Activated CD4-positive, alpha-beta memory T cell treated with anti-CD3 and anti-CD28 coated beads, Interleukin-2, amount 10 ng/mL, durations not matched to agents 7 days and 5 days (primary cell): ENCODE measurements around the gene NAALADL2. TPM values are rescaled to one million over a fixed set of nuclear protein-coding genes. Genes with fewer than 3 reads are reported as not detected.

ENCODE experiments used
- CTCF ChIA-PET: fragments of 350-600 bp; sonication (Branson Sonifier 250); formaldehyde crosslinking; loops from one replicate; lab custom pipeline; 2021; ENCODE audit warnings: antibody characterized with exemption, inconsistent platforms; lab: Charles Lee
- POLR2A ChIA-PET: fragments of 350-600 bp; sonication (Branson Sonifier 250); formaldehyde crosslinking; loops from one replicate; lab custom pipeline; 2021; ENCODE audit warnings: antibody characterized with exemption; lab: Charles Lee
- DNase-seq: peaks from one replicate; pipeline ENCODE4 v3.0.0-alpha.2; 2020
- H3K27ac Mint-ChIP-seq: one replicate; pipeline ENCODE4 v1.8.0; 2021; ENCODE audit warnings: mild to moderate bottlenecking, mixed read lengths
- H3K27me3 Mint-ChIP-seq: one replicate; pipeline ENCODE4 v1.8.0; 2021; ENCODE audit warnings: mixed read lengths
- H3K36me3 Mint-ChIP-seq: one replicate; pipeline ENCODE4 v1.8.0; 2021; ENCODE audit warnings: low read depth, mixed read lengths
- H3K4me1 Mint-ChIP-seq: one replicate; pipeline ENCODE4 v1.8.0; 2021; ENCODE audit warnings: mixed read lengths
- H3K4me3 Mint-ChIP-seq: one replicate; pipeline ENCODE4 v1.8.0; 2021; ENCODE audit warnings: mild to moderate bottlenecking, mixed read lengths
- H3K9me3 Mint-ChIP-seq: one replicate; pipeline ENCODE4 v1.8.0; 2021; ENCODE audit warnings: mixed read lengths
- total RNA-seq, 2 experiments: library from RNA; stranded (reverse); gene quantifications; one replicate each; pipeline ENCODE4 v1.2.3, GENCODE V29; 2021

The NAALADL2 gene
- total RNA-seq, 2 experiments from 2014 or later = not detected

DNA sequence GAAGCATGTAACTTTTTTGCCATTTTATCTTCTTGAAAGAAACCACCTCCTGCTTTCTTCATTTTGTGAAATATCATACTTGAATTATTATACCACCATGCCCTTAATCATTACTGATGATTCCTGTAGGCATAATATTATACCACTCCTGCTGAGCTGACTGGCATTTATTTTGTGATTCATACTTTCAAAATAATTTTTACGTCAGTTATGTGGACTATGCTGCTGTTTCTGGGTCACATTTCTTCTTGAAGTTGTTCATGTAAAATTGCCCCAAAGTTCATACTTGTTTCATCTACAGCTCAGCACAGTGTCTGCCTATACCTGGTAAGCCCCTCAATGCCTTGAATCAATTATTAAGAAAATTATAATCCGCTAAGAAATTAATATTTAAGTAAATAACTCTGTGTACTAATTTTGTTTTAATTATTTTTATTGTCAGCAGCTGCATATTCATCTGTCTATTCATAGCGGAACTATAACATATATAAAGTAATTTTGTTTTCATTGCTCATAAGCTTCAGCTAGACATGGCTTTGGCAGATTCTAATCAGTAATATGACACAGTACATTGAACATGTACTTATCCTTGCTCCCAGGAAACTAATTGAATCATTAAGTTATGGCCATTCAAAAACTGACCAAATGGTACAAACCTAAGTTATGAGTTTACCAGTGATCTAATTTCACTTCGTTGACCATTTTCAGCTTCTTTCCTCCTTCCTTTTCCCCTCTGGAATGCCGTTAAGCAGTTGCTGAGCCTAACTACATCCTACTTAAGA lies 160.0 kb downstream of the NAALADL2 start:
- Mint-ChIP-seq H3K4me1 (no peaks in the 10 kb centered on the region), H3K27ac (no peak overlapping the region), H3K36me3 (no peaks in the 10 kb centered on the region), H3K4me3 (no peak overlapping the region), H3K27me3 (no peaks in the 10 kb centered on the region), H3K9me3 (no peaks in the 10 kb centered on the region)
- ChIA-PET POLR2A (no interaction called here), CTCF (no interaction called here)
- DNase-seq = no peak

DNA sequence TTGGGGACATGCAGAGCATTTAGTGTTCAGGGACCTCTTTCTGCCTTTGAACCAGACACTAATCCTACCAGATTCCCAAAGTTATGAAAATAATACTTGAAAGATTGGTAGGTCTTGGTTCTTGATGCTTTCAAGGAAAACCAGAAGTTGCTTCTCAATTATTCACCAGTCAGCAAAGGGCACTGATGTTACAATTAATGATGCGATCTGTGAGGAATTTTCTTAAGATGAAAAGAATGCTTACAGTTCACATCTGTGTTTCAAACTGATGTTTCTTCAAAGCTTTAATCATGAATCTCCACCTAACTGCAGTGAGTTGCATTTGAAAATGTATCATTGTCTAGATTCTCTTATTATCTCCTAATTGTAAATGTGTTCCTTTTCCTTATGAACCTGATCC lies 161.0 kb downstream of the NAALADL2 start:
- Mint-ChIP-seq H3K4me3 (no peak overlapping the region), H3K4me1 (no peaks in the 10 kb centered on the region), H3K27ac (no peak overlapping the region), H3K27me3 (no peaks in the 10 kb centered on the region), H3K36me3 (no peaks in the 10 kb centered on the region), H3K9me3 (no peaks in the 10 kb centered on the region)
- ChIA-PET CTCF (no interaction called here), POLR2A (no interaction called here)
- DNase-seq = no peak

DNA sequence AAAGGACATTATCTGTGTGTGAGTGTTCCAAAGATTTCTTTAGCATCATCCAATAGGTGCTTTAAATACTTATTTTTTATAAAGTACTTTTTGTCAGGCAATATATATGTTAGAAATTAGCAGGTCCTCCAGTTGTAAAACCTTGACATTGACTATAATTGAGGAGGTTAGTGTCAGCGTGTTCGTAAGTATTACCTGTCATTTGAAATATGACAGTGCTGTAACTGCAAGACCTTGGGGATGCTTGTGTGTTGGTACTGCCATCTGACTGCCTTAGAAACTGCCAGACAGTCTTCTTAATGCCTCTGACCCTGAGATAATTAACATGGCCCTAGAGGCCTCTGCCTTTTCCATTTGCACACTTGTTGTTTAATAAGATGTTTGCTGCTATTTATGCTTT lies 170.7 kb downstream of the NAALADL2 start:
- no peak overlapping the region for H3K4me3 Mint-ChIP-seq
- H3K36me3 Mint-ChIP-seq = no peaks in the 10 kb centered on the region
- H3K27ac Mint-ChIP-seq = no peak overlapping the region
- CTCF ChIA-PET = no interaction called here
- no peak for DNase-seq
- POLR2A ChIA-PET = no interaction called here
- no peaks in the 10 kb centered on the region for H3K27me3 Mint-ChIP-seq
- no peaks in the 10 kb centered on the region for H3K4me1 Mint-ChIP-seq
- peaks cover 3% of the 10 kb centered on the region for H3K9me3 Mint-ChIP-seq

DNA sequence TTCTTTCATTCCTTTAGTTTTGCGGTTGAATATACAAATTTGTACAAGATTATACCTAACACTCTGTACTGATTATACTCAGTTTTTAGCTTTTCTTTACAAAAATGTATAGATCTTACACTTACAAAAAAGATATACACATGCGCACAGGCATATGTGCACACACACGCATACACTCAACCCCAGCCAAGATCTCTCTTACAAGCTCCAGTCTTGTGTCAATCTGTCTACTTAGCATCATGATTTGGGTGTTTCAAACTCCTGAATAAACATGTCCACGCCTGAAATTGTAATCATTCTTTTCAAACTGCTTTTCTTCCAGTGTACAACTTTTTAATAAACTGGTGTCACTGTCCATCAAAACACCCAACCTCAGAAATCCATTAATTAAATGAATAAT lies 180.7 kb downstream of the NAALADL2 start:
- H3K9me3 Mint-ChIP-seq = peaks cover 2% of the 10 kb centered on the region
- H3K4me1 Mint-ChIP-seq = no peaks in the 10 kb centered on the region
- no peak overlapping the region for H3K27ac Mint-ChIP-seq
- no peak overlapping the region for H3K4me3 Mint-ChIP-seq
- H3K36me3 Mint-ChIP-seq = no peaks in the 10 kb centered on the region
- ChIA-PET POLR2A (no interaction called here), CTCF (no interaction called here)
- no peak for DNase-seq
- H3K27me3 Mint-ChIP-seq = no peaks in the 10 kb centered on the region

DNA sequence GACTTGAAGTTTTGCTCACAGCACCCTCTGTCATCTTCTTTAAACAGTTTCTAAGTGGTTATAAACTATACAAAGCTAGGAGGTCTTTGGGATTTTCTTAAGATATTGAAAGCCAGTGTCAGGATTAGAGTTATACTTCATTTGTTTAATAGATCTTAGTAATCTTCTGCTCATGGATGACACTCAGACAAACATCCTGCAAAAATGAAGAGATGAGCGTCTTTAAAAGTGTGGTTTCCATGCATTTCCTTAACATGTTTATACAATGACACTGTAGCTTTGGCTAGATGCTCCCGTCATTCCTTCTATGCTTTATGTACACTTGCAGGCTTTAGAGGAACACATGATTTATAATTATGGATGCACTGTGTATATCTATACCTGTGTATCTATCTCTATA lies 182.2 kb downstream of the NAALADL2 start:
- H3K4me3 Mint-ChIP-seq = no peak overlapping the region
- no peaks in the 10 kb centered on the region for H3K27me3 Mint-ChIP-seq
- CTCF ChIA-PET = no interaction called here
- POLR2A ChIA-PET = no interaction called here
- H3K9me3 Mint-ChIP-seq = peaks cover 3% of the 10 kb centered on the region
- H3K4me1 Mint-ChIP-seq = no peaks in the 10 kb centered on the region
- no peak overlapping the region for H3K27ac Mint-ChIP-seq
- H3K36me3 Mint-ChIP-seq = no peaks in the 10 kb centered on the region
- DNase-seq = no peak

DNA sequence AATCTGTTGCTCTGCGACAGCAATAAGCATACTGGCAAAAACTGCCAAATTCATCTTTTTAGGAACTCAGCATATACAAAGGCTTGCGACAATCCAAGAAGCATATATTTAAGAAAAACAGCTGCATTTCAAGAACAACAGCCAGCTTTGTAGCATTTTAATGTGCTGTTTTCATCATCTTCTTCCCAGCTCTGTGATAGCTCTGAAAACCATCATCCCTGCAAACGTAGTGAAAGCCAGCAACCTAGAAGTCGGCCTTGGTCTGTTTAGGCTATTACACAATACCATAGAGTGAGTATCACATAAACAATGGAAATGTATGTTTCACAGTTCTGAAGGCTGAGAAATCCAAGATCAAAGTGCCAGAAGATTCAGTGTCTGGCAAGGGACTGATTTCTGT lies 187.5 kb downstream of the NAALADL2 start:
- no peak for DNase-seq
- H3K4me1 Mint-ChIP-seq = no peaks in the 10 kb centered on the region
- ChIA-PET CTCF (no interaction called here), POLR2A (no interaction called here)
- no peaks in the 10 kb centered on the region for H3K36me3 Mint-ChIP-seq
- no peaks in the 10 kb centered on the region for H3K27me3 Mint-ChIP-seq
- H3K4me3 Mint-ChIP-seq = no peak overlapping the region
- peaks cover 7% of the 10 kb centered on the region for H3K9me3 Mint-ChIP-seq
- H3K27ac Mint-ChIP-seq = no peak overlapping the region

DNA sequence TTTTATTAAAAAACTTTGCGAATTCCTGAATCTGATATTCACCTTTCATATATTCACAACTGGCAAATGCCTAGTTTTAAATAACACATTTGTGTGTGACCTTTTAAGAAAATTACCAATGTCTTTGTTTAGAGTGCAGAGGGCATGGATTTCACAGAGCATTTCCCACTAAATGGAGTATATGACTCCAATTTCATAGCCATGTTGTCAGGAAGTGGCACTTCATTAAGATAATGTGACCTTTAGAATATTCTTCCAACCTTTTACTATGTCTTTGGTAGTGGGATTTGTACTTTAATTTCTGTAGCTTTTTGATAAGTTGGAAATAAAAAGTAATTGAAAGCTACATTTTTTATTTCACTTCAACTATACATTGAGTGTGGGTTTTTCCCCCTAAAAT lies 188.7 kb downstream of the NAALADL2 start:
- Mint-ChIP-seq H3K36me3 (no peaks in the 10 kb centered on the region), H3K4me1 (no peaks in the 10 kb centered on the region), H3K9me3 (peaks cover 7% of the 10 kb centered on the region), H3K4me3 (no peak overlapping the region), H3K27ac (no peak overlapping the region), H3K27me3 (no peaks in the 10 kb centered on the region)
- DNase-seq = no peak
- ChIA-PET CTCF (no interaction called here), POLR2A (no interaction called here)

DNA sequence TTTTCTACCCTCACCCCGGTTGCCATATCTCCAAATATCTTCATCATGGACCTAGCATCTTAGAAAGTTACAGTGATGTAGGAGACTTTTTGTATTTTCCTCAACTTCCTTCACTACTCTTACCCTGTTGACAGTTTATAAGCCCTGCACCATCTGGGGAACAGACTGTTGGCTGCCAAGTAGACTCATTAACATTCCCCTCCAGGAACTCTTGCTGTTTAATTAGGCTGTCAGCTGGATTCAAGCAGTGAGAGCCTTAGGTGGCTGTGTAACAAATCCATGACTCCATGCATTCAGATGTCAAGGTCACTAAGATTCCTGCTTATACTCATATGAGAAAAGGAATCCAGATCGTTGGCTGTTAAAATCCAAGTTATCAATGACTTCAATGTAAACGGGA lies 198.3 kb downstream of the NAALADL2 start:
- POLR2A ChIA-PET = no interaction called here
- H3K27me3 Mint-ChIP-seq = no peaks in the 10 kb centered on the region
- H3K4me3 Mint-ChIP-seq = no peak overlapping the region
- H3K36me3 Mint-ChIP-seq = no peaks in the 10 kb centered on the region
- CTCF ChIA-PET = no interaction called here
- H3K27ac Mint-ChIP-seq = no peak overlapping the region
- peaks cover 26% of the 10 kb centered on the region for H3K9me3 Mint-ChIP-seq
- no peaks in the 10 kb centered on the region for H3K4me1 Mint-ChIP-seq
- no peak for DNase-seq

DNA sequence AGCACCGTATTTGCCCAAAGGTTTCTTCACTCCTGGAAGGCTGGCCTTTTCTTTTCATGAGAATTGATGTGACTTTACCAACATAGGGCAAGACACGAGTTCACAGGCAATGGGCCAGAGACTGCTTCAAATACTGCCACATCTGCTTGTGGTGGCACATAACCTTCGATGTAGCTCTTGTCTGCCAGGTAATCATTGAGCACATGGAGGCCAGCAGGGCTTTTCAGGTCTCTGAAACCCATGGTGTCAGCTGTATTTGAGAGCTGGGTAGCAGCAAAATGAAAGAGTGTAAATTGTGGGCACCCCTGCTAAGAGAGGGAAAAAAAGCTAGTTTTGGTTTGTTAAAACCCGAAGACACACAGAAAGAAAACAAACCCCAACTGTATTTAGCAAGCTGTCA lies 200.7 kb downstream of the NAALADL2 start:
- CTCF ChIA-PET = no interaction called here
- no peak overlapping the region for H3K4me3 Mint-ChIP-seq
- H3K27ac Mint-ChIP-seq = no peak overlapping the region
- no peaks in the 10 kb centered on the region for H3K36me3 Mint-ChIP-seq
- POLR2A ChIA-PET = no interaction called here
- H3K9me3 Mint-ChIP-seq = peaks cover 24% of the 10 kb centered on the region
- no peak for DNase-seq
- H3K27me3 Mint-ChIP-seq = no peaks in the 10 kb centered on the region
- no peaks in the 10 kb centered on the region for H3K4me1 Mint-ChIP-seq

DNA sequence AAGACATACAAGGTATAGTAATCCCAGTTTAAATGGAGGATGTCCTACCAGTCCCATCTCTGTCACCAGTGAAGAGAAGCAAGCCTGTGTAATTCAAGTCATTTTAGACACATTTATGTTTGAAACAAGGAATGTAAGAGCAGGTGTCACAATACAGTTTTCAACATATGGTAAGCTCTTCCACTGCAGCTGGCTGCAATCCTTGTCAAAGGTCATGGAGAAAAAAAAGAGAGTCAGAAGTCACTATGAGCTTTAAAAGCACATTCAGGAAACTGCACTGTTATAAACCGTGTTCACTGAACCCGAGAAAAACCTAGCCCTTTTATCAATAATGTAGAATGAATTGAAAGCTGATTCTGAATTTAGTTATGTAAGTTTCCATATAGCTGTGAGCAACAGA lies 206.4 kb downstream of the NAALADL2 start:
- H3K27me3 Mint-ChIP-seq = no peaks in the 10 kb centered on the region
- POLR2A ChIA-PET = no interaction called here
- no peak overlapping the region for H3K27ac Mint-ChIP-seq
- H3K4me1 Mint-ChIP-seq = no peaks in the 10 kb centered on the region
- H3K9me3 Mint-ChIP-seq = peaks cover 2% of the 10 kb centered on the region
- no peak overlapping the region for H3K4me3 Mint-ChIP-seq
- DNase-seq = no peak
- no peaks in the 10 kb centered on the region for H3K36me3 Mint-ChIP-seq
- CTCF ChIA-PET = interaction anchor here (0.7 kb wide), 1 partner anchor 573 kb away, joined by 3 read pairs; no protein-coding TSS in a partner anchor

DNA sequence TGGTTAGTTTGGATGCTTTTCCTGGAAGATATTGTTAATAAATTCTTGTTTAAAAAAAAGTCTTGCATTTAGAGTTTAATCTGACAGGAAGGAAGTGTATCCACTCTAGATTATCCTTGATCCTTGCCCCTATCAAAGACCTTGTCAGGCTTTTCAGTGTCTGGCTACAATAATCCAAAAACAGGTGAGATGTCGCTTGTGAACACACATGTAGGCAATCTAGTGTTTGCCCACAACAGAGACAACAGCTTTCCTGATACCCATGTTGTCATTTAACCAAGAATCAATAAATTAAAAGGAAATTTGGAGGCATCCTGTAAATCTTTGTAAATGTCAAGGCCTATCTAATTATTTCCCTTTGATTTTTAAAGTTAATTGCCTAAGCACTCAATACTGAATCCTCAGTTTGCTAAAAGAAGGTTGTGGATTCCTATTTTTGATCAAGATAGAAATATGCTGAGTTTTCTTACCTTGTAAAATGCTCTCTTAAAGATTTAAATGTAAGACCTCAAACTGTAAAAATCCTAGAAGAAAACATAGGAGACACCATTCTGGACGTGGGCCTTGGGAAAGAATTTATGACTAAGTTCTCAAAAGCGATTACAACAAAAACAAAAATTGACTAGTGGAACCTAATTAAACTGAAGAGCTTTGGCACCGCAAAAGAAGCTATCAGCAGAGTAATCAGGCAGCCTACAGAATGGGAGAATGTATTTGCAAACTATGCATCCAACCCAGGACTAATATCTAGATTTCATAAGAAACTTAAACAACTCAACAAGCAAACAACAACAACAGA lies 207.7 kb downstream of the NAALADL2 start:
- DNase-seq = no peak
- Mint-ChIP-seq H3K9me3 (peaks cover 2% of the 10 kb centered on the region), H3K4me1 (no peaks in the 10 kb centered on the region), H3K27me3 (no peaks in the 10 kb centered on the region), H3K27ac (no peak overlapping the region), H3K36me3 (no peaks in the 10 kb centered on the region), H3K4me3 (no peak overlapping the region)
- POLR2A ChIA-PET = no interaction called here
- CTCF ChIA-PET = no interaction called here

DNA sequence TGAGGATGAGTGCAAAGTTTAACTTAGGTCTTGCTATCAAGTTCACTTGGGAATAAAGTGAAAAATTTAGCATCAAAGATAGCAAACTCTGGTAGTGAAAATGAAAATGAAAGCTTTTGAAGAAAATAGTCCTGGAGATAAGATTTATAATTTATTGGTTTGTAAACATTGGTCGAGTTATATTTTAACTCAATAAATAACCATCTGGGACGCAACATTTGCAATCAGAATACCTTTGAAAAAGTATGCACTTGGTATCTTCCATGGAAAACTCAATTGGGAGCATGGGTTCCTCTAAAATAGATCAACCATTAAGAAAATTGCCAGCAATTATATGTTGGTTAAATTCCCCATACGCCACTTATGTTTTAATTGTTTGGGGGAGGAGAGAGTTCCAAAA lies 209.5 kb downstream of the NAALADL2 start:
- Mint-ChIP-seq H3K4me1 (no peaks in the 10 kb centered on the region), H3K9me3 (peaks cover 2% of the 10 kb centered on the region), H3K27me3 (no peaks in the 10 kb centered on the region), H3K4me3 (no peak overlapping the region), H3K27ac (no peak overlapping the region), H3K36me3 (no peaks in the 10 kb centered on the region)
- ChIA-PET POLR2A (no interaction called here), CTCF (no interaction called here)
- no peak for DNase-seq

DNA sequence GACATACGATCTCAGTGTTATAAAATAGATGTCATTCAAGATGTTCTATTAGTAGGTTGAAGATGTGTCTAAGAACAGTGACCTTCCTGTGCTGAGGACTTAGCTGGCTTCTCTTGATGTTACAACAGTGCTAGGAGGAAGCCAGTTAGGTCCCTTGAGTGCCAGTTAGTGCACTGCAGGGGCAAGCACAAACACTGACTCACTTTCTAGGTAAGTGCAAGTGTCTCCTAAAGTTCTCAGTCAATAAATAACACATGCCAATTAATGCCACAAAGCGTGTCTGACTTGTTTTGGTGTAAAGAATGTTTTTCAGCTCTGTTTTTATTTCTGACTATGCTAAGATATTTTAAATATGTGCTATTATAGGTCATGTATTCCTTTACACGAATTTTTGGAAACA lies 211.8 kb downstream of the NAALADL2 start:
- H3K36me3 Mint-ChIP-seq = no peaks in the 10 kb centered on the region
- H3K9me3 Mint-ChIP-seq = no peaks in the 10 kb centered on the region
- no peak overlapping the region for H3K27ac Mint-ChIP-seq
- ChIA-PET POLR2A (no interaction called here), CTCF (no interaction called here)
- H3K27me3 Mint-ChIP-seq = no peaks in the 10 kb centered on the region
- H3K4me1 Mint-ChIP-seq = no peaks in the 10 kb centered on the region
- H3K4me3 Mint-ChIP-seq = no peak overlapping the region
- DNase-seq = no peak
